GM21367 (cell line): ENCODE measurements around the gene SYPL2.
"Not testable (repeated sequence)": the region's sequence is repeated elsewhere in the genome, so short reads cannot be mapped to it uniquely, and the experiment has no call there.

Experiments used
- ATAC-seq: cut with Tn5 transposase; IDR thresholded peaks from one replicate; pipeline ENCODE4 v1.9.1; 2021; ENCODE audit not compliant: unreplicated experiment

The SYPL2 gene

GRCh38 chr1:109470245-109470644, 3.9 kb downstream of the SYPL2 start:
- ATAC-seq, result no peak

- ATAC-seq, result no peak
These were observed 6.4 kb downstream of the SYPL2 start for GRCh38 chr1:109472779-109473178.

- ATAC-seq, result not testable (repeated sequence)
These were observed 7.1 kb downstream of the SYPL2 start for GRCh38 chr1:109473284-109474057.

GRCh38 chr1:109474697-109475096, 8.4 kb downstream of the SYPL2 start:
- ATAC-seq, result no peak

GRCh38 chr1:109475261-109475660, 8.9 kb downstream of the SYPL2 start:
- ATAC-seq, result no peak

GRCh38 chr1:109476825-109477224, 10.5 kb downstream of the SYPL2 start:
- no peak for ATAC-seq

- ATAC-seq, result no peak
These were observed 11.5 kb downstream of the SYPL2 start for GRCh38 chr1:109477821-109478220.

GRCh38 chr1:109478806-109479205, 12.5 kb downstream of the SYPL2 start:
- ATAC-seq, result no peak

- ATAC-seq, result no peak
These were observed 13.0 kb downstream of the SYPL2 start for GRCh38 chr1:109479311-109479710.

- no peak for ATAC-seq
These were observed 13.6 kb downstream of the SYPL2 start for GRCh38 chr1:109479901-109480300.

- no peak for ATAC-seq
These were observed 15.3 kb downstream of the SYPL2 start for GRCh38 chr1:109481646-109482045.

GRCh38 chr1:109482242-109482641, 15.9 kb downstream of the SYPL2 start:
- no peak for ATAC-seq

- ATAC-seq, result peak; percentile 13
These were observed 16.7 kb downstream of the SYPL2 start for GRCh38 chr1:109482791-109483671.

- peak; percentile 65 for ATAC-seq
These were observed 17.5 kb downstream of the SYPL2 start, which contains the start of gene ATXN7L2 for GRCh38 chr1:109483672-109484518. Gene ATXN7L2, plus strand, starts transcription at chr1:109483905. Its CDS starts 49 bp downstream, at chr1:109483954.

GRCh38 chr1:109484519-109484975, 18.2 kb downstream of the SYPL2 start:
- ATAC-seq, result no peak

- ATAC-seq, result no peak
These were observed 18.7 kb downstream of the SYPL2 start for GRCh38 chr1:109485001-109485400.

GRCh38 chr1:109487261-109487660, 20.9 kb downstream of the SYPL2 start:
- ATAC-seq, result no peak

- no peak for ATAC-seq
These were observed 21.9 kb downstream of the SYPL2 start for GRCh38 chr1:109488201-109488600.

GRCh38 chr1:109488696-109489095, 22.4 kb downstream of the SYPL2 start:
- ATAC-seq, result no peak

- no peak for ATAC-seq
These were observed 23.9 kb downstream of the SYPL2 start for GRCh38 chr1:109490029-109490933.
